Measurements from ENCODE around the gene RELB. TPM values are rescaled to one million over a fixed set of nuclear protein-coding genes. Genes with fewer than 3 reads are reported as not detected.
"Not testable (repeated sequence)": the region's sequence is repeated elsewhere in the genome, so short reads cannot be mapped to it uniquely, and the experiment has no call there.

RELB gene
- total RNA-seq, 2 donors from 2014 or later, result 9.5 to 14.5 TPM

DNA sequence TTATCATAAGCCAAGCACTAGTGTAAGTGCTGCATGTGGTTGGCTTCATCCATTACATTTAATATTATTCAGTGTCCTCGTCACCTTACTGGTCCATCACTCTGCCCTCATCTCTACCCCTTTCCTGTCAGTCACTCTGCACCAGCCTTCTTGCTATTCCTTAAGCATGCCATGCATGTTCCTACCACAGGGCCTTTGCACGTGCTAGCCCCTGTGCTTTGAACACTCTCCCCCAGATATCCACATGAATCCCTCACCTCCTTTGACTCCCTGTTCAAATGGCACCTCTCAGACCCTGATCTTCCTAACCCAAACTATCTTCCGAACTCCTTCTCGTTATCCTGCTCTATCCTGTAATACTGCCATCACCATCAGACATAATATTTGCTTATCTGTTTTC is 3.2 kb upstream of the RELB start:
- H3K36me3 ChIP-seq (ENCODE audit: control insufficient read depth, insufficient read depth, low read length), result peaks cover 3% of the 10 kb centered on the region
- H3K4me3 Mint-ChIP-seq, result no peak overlapping the region
- no peaks in the 10 kb centered on the region for H3K4me1 ChIP-seq (ENCODE audit: control insufficient read depth, insufficient read depth, low read length)
- peaks cover 9% of the 10 kb centered on the region for H3K36me3 Mint-ChIP-seq (ENCODE audit: low read depth)
- DNase-seq, result peak; percentile 38
- WGBS, 2 experiments (ENCODE audit: insufficient coverage in 1 of 2, insufficient read length in 1 of 2), result 92 to 93% methylated on average over 4 of the region's 4 CpGs
- H3K9me3 ChIP-seq (ENCODE audit: control insufficient read depth, low read length), result no peaks in the 10 kb centered on the region
- no peak overlapping the region for H3K27ac ChIP-seq (ENCODE audit: low read depth, low read length)
- H3K9me3 Mint-ChIP-seq, result no peaks in the 10 kb centered on the region
- H3K4me1 Mint-ChIP-seq, result peaks cover 2% of the 10 kb centered on the region
- no peaks in the 10 kb centered on the region for H3K27me3 ChIP-seq (ENCODE audit: control insufficient read depth, insufficient read depth, low read length, poor library complexity, severe bottlenecking)
- TF ChIP-seq CTCF (conservative IDR thresholded peaks at IDR 0.05), result no peak
- H3K4me3 ChIP-seq (ENCODE audit: low read length), result no peak overlapping the region
- H3K27ac Mint-ChIP-seq, result no peak overlapping the region
- H3K27me3 Mint-ChIP-seq (ENCODE audit: insufficient read depth), result peaks cover 14% of the 10 kb centered on the region
- H3K9ac ChIP-seq (ENCODE audit: extremely low read depth, low read length, poor library complexity, severe bottlenecking), result no peak overlapping the region

- H3K36me3 Mint-ChIP-seq (ENCODE audit: low read depth); H3K36me3 ChIP-seq (ENCODE audit: control insufficient read depth, insufficient read depth, low read length); H3K9me3 ChIP-seq (ENCODE audit: control insufficient read depth, low read length); H3K9me3 Mint-ChIP-seq; H3K9ac ChIP-seq (ENCODE audit: extremely low read depth, low read length, poor library complexity, severe bottlenecking); H3K27ac Mint-ChIP-seq; H3K4me3 ChIP-seq (ENCODE audit: low read length); H3K27ac ChIP-seq (ENCODE audit: low read depth, low read length); H3K4me1 Mint-ChIP-seq; DNase-seq; H3K4me1 ChIP-seq (ENCODE audit: control insufficient read depth, insufficient read depth, low read length); H3K4me3 Mint-ChIP-seq; H3K27me3 ChIP-seq (ENCODE audit: control insufficient read depth, insufficient read depth, low read length, poor library complexity, severe bottlenecking): not testable (repeated sequence)
- H3K27me3 Mint-ChIP-seq (ENCODE audit: insufficient read depth), result peaks cover 14% of the 10 kb centered on the region
- 76 to 78% methylated on average over 6 to 10 of the region's 12 CpGs for WGBS, 2 experiments (ENCODE audit: insufficient coverage in 1 of 2, insufficient read length in 1 of 2)
These were observed 1.9 kb upstream of the RELB start for GRCh38 chr19:44999131-44999925.

- H3K27ac Mint-ChIP-seq; DNase-seq; H3K9me3 ChIP-seq (ENCODE audit: control insufficient read depth, low read length); H3K27ac ChIP-seq (ENCODE audit: low read depth, low read length); H3K9me3 Mint-ChIP-seq; H3K27me3 ChIP-seq (ENCODE audit: control insufficient read depth, insufficient read depth, low read length, poor library complexity, severe bottlenecking); H3K9ac ChIP-seq (ENCODE audit: extremely low read depth, low read length, poor library complexity, severe bottlenecking); H3K4me1 Mint-ChIP-seq; H3K36me3 Mint-ChIP-seq (ENCODE audit: low read depth); H3K4me3 ChIP-seq (ENCODE audit: low read length); H3K36me3 ChIP-seq (ENCODE audit: control insufficient read depth, insufficient read depth, low read length); H3K4me1 ChIP-seq (ENCODE audit: control insufficient read depth, insufficient read depth, low read length): not testable (repeated sequence)
- H3K27me3 Mint-ChIP-seq (ENCODE audit: insufficient read depth), result peaks cover 14% of the 10 kb centered on the region
- H3K4me3 Mint-ChIP-seq, result peak overlapping the region; percentile 82
- 85 to 89% methylated on average over 18 to 19 of the region's 19 CpGs for WGBS, 2 experiments (ENCODE audit: insufficient coverage in 1 of 2, insufficient read length in 1 of 2)
These were observed 599 bp upstream of the RELB start for GRCh38 chr19:45000665-45001064.

- Histone ChIP-seq H3K27me3 (ENCODE audit: control insufficient read depth, insufficient read depth, low read length, poor library complexity, severe bottlenecking) (no peaks in the 10 kb centered on the region), H3K36me3 (ENCODE audit: control insufficient read depth, insufficient read depth, low read length) (peaks cover 14% of the 10 kb centered on the region), H3K4me1 (ENCODE audit: control insufficient read depth, insufficient read depth, low read length) (no peaks in the 10 kb centered on the region), H3K4me3 (ENCODE audit: low read length) (no peak overlapping the region), H3K9ac (ENCODE audit: extremely low read depth, low read length, poor library complexity, severe bottlenecking) (no peak overlapping the region), H3K9me3 (ENCODE audit: control insufficient read depth, low read length) (no peaks in the 10 kb centered on the region), H3K27ac (ENCODE audit: low read depth, low read length) (no peak overlapping the region)
- no peak for TF ChIP-seq CTCF (conservative IDR thresholded peaks at IDR 0.05)
- WGBS, 2 experiments (ENCODE audit: insufficient coverage in 1 of 2, insufficient read length in 1 of 2), result 97 to 100% methylated on average over 2 of the region's 4 CpGs
- DNase-seq, result no peak
- H3K4me1 Mint-ChIP-seq, result peaks cover 2% of the 10 kb centered on the region
- peaks cover 10% of the 10 kb centered on the region for H3K27me3 Mint-ChIP-seq (ENCODE audit: insufficient read depth)
- no peak overlapping the region for H3K4me3 Mint-ChIP-seq
- no peak overlapping the region for H3K27ac Mint-ChIP-seq
- peaks cover 17% of the 10 kb centered on the region for H3K36me3 Mint-ChIP-seq (ENCODE audit: low read depth)
- no peaks in the 10 kb centered on the region for H3K9me3 Mint-ChIP-seq
These were observed 2.2 kb downstream of the RELB start for GRCh38 chr19:45003485-45003884.
